Retinal pigment epithelial cell (primary cell): Measurements from ENCODE around the gene TCF25.
"Not testable (repeated sequence)": the region's sequence is repeated elsewhere in the genome, so short reads cannot be mapped to it uniquely, and the experiment has no call there.

Source experiments
- DNase-seq: peaks from one replicate; pipeline ENCODE4 v3.0.0-alpha.2; 2010; ENCODE audit warnings: low read depth
- H3K4me3 ChIP-seq: 2 replicates; pipeline ENCODE4 v1.5.1; 2011; ENCODE audit warnings: mild to moderate bottlenecking, low read length, control low read depth, moderate library complexity
- TF ChIP-seq, protein P1 (sequence below): conservative IDR thresholded peaks from 2 replicates; pipeline ENCODE4 v1.5.1; 2011; ENCODE audit warnings: low read depth, low read length, control low read depth, inconsistent platforms

Gene TCF25, protein sequence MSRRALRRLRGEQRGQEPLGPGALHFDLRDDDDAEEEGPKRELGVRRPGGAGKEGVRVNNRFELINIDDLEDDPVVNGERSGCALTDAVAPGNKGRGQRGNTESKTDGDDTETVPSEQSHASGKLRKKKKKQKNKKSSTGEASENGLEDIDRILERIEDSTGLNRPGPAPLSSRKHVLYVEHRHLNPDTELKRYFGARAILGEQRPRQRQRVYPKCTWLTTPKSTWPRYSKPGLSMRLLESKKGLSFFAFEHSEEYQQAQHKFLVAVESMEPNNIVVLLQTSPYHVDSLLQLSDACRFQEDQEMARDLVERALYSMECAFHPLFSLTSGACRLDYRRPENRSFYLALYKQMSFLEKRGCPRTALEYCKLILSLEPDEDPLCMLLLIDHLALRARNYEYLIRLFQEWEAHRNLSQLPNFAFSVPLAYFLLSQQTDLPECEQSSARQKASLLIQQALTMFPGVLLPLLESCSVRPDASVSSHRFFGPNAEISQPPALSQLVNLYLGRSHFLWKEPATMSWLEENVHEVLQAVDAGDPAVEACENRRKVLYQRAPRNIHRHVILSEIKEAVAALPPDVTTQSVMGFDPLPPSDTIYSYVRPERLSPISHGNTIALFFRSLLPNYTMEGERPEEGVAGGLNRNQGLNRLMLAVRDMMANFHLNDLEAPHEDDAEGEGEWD

DNA sequence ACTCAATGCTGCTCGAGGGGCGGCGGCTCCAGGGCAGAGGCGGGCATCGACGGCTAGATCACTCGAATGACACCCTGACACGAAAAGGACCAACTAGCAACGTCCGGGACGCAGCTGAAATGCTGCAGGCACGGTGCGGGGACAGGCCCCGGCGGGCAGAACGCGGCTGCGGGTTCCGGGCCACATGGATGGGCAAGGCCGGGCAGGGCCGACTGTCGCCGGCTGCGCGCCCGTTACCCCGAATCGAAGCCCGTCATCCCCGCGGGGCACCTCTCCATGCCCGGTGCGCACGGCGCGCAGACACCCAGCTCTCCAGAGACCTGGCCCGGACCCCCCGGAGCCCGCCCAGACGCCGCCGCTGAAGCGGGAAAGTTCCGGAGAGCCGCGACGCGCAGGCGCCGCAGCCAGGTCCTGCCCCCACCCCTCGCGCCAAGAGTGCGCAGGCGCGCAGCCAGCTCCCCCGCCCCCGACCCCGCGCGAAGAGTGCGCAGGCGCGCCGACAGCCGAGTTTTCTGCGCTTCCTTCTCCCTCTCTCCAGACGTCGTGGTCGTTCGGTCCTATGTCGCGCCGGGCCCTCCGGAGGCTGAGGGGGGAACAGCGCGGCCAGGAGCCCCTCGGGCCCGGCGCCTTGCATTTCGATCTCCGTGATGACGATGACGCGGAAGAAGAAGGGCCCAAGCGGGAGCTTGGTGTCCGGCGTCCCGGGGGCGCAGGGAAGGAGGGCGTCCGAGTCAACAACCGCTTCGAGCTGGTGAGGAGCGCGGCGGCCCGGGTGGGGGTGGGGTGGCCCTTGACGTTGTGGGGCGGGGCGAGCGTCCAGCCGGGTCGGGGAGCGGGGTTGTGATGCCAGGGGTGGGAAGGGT lies at the start of gene TCF25:
Gene TCF25, plus strand, starts transcription at position 484 of the 863 bp plus-strand sequence. Its CDS starts 76 bp downstream, at position 560.
- peak; percentile 30 for DNase-seq
- TF ChIP-seq, protein P1, sequence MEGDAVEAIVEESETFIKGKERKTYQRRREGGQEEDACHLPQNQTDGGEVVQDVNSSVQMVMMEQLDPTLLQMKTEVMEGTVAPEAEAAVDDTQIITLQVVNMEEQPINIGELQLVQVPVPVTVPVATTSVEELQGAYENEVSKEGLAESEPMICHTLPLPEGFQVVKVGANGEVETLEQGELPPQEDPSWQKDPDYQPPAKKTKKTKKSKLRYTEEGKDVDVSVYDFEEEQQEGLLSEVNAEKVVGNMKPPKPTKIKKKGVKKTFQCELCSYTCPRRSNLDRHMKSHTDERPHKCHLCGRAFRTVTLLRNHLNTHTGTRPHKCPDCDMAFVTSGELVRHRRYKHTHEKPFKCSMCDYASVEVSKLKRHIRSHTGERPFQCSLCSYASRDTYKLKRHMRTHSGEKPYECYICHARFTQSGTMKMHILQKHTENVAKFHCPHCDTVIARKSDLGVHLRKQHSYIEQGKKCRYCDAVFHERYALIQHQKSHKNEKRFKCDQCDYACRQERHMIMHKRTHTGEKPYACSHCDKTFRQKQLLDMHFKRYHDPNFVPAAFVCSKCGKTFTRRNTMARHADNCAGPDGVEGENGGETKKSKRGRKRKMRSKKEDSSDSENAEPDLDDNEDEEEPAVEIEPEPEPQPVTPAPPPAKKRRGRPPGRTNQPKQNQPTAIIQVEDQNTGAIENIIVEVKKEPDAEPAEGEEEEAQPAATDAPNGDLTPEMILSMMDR, result no peak
- H3K4me3 ChIP-seq, result peak within 1 kb of the TSS; percentile 80

DNA sequence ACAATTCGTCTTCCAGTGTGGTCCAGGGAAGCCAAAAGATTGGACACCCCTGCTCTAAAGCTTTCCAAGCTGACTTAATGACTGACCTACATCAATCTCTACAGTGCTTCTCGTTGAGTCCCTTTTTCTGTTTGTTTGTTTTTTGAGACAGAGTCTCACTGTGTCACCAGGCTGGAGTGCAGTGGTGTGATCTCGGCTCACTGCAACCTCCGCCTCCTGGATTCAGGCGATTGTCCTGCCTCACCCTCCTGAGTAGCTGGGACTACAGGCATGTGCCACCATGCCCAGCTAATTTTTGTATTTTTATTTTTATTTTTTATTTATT lies 49.6 kb upstream of the TCF25 start:
- DNase-seq, H3K4me3 ChIP-seq: not testable (repeated sequence)

DNA sequence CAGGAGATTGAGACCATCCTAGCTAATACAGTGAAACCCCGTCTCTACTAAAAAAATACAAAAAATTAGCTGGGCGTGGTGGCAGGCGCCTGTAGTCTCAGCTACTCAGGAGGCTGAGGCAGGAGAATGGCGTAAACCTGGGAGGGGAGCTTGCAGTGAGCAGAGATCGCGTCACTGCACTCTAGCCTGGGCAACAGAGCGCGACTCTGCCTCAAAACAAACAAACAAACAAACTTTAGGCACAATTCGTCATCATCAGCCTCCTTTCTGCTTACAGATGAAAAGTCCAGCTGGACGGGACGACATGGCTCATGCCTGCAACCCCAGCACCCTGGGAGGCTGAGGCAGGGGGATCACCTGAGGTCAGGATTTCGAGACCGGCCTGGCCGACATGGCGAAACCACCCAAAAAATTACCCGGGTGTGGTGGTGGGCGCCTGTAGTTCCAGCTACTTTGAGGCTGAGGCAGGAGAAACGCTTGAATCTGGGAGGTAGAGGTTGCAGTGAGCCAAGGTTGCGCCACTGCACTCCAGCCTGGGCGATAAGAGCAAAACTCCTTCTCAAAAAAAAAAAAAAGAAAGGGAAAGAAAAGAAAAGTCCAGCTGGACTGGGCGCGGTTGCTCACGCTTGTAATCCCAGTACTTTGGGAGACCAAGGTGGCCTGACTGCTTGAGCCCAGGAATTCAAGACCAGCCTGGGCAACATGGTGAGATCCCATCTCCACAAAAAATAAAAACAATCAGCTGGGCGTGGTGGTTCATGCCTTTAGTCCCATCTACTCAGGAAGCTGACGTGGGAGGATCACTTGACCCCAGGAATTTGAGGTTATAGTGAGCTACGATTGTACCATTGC lies 46.6 kb upstream of the TCF25 start:
- H3K4me3 ChIP-seq, result no peak overlapping the region
- TF ChIP-seq, protein P1, result no peak
- DNase-seq, result no peak

DNA sequence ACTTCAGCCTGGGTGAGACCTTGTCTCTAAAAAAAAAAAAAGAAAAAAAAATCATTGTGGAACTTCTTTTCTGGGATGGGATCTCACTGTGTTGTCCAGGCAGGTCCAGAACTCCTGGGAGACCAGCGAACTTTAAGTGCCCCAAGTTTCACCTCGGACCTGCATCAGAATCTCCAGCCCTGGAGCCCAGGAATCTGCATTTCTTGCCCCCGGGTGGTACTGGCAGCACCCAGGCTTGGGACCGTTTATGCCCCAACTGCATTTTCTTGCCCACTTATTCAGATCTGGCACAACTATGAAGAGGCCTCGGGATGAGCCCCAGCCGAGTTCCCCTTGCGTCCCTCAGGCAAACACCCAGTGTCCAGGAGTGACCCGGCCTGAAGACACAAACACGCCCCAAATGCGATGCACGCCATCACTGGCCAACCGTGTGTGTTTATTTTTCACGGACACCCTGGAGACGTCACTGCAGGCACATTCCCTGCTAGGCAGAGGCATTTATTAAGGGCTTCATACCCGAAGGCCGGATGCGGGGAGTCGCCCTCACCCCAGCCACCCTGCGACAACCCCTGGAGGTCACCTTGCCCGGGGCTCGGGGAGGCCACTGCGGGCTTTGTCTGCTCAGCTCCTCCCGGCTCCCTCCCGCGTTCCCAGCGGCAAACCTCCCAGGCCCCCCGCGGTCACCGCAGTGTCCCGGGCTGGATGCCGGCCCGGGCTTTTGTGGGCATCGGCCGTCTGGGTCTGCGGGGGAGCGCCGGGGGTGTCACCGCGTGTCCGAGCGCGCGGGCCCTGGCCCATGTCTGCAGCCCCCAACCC lies 45.8 kb upstream of the TCF25 start:
- peak overlapping the region; percentile 56 for H3K4me3 ChIP-seq
- DNase-seq, result no peak
- TF ChIP-seq, protein P1, result no peak

DNA sequence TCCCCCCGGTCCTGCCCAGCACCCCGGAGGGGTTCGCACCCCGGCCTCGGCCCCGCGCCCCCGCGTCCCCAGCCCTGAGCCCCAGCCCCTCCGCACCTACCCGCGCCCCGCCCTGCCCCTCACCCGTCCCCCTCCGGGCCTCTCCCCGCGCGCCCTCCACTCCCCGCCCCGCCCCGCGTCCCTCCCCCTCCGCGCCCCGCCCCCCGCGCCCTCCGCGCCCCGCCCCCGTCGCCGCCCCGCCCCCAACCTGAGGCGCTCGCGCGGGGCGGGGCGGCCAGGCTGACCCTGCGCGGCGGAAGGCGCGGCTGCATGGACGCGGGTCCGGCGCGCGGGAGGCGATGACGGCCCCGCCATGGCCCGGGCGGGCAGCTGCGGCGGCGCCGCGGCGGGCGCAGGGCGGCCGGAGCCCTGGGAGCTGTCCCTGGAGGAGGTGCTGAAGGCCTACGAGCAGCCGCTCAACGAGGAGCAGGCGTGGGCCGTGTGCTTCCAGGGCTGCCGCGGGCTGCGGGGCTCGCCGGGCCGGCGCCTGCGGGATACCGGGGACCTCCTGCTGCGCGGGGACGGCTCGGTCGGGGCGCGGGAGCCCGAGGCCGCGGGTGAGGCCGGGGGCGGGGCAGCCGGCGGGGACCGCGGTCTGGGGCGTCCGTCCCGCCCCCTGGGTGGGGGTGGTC lies 45.1 kb upstream of the TCF25 start, which contains the start of gene SPIRE2:
Gene SPIRE2, plus strand, starts transcription at position 277 of the 671 bp plus-strand sequence. Its CDS starts 76 bp downstream, at position 353.
- DNase-seq, result no peak
- H3K4me3 ChIP-seq, result peak within 1 kb of the TSS; percentile 56
- TF ChIP-seq, protein P1, result no peak

DNA sequence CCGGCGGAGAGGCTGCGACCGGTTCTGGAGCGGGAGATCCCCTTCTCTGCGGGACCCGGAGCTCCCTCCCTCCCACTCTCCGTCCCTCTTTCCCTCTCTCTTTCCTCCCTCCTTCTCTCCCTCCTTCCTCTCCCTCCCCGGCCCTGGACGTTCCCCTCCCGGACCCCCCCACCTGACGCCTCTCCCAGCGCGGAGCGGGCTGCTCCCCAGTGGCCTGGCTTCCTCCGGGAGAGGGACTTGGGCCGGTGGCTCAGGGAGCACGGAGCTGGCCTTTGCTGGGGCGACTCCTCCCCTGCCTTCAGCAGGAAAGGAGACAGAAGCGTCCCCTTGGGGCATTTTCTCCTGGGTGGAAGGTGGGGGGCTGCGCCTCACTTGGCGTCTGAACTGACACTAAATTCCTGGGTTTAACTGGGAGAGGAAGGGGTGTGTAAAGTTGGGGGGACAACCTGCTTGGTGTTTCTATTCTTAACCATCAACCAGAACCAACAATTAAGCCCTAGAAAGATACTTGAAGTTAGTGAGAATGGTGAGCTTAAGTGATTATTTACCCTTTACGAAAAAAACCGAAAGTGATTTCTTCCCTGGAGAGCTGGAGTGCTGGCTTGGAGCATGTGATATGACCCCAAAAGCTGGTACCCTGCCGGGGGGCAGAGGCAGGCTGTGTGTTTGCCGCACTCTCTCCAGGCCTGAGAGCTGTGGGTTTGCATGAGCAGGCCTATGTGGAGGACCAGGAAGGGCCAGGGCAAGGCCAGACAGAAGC lies 44.3 kb upstream of the TCF25 start:
- H3K4me3 ChIP-seq, result peak overlapping the region; percentile 52

More for the DNA sequence above, 44.3 kb upstream of the TCF25 start:
- no peak for DNase-seq
- TF ChIP-seq, protein P1, result no peak
